SU-DHL-6 (cell line): ENCODE data around the gene GSN.

Source experiments
- H2AFZ ChIP-seq: fragments of 200-600 bp; sonication (generic); 2 replicates; pipeline ENCODE4 v1.6.1; 2014; ENCODE audit warnings: low read depth, mild to moderate bottlenecking, moderate library complexity, mixed read lengths, antibody characterized with exemption, low read length; ENCODE audit not compliant: severe bottlenecking
- H3F3A ChIP-seq: fragments of 200-600 bp; shearing (Covaris generic); 2 replicates; pipeline ENCODE4 v1.6.0; 2016; ENCODE audit warnings: antibody characterized with exemption, mild to moderate bottlenecking; ENCODE audit not compliant: insufficient read depth
- H3K27ac ChIP-seq: fragments of 200-600 bp; sonication (generic); 2 replicates; pipeline ENCODE4 v1.5.1; 2016; ENCODE audit warnings: low read depth, mild to moderate bottlenecking, low read length, moderate library complexity, mixed read lengths
- H3K27me3 ChIP-seq: fragments of 200-600 bp; sonication (generic), shearing (Covaris generic); 2 replicates; pipeline ENCODE4 v1.6.0; 2014; ENCODE audit warnings: mild to moderate bottlenecking, low read length
- H3K36me3 ChIP-seq: fragments of 200-600 bp; sonication (generic); 2 replicates; pipeline ENCODE4 v1.6.1; 2014; ENCODE audit warnings: mild to moderate bottlenecking, low read length, mixed read lengths
- H3K4me2 ChIP-seq: fragments of 300-600, 200-600 bp; shearing (Covaris generic), sonication (generic); 2 replicates; pipeline ENCODE4 v1.6.0; 2014; ENCODE audit warnings: low read length, low read depth, mild to moderate bottlenecking; ENCODE audit not compliant: poor library complexity, severe bottlenecking
- H3K4me3 ChIP-seq: fragments of 200-600 bp; sonication (generic); 2 replicates; pipeline ENCODE4 v1.5.1; 2014; ENCODE audit warnings: antibody characterized with exemption, low read length, mild to moderate bottlenecking, mixed read lengths; ENCODE audit not compliant: insufficient read depth, poor library complexity, severe bottlenecking
- H3K79me2 ChIP-seq: fragments of 200-600 bp; sonication (generic); 2 replicates; pipeline ENCODE4 v1.6.1; 2014; ENCODE audit warnings: mild to moderate bottlenecking, low read length, moderate library complexity; ENCODE audit not compliant: insufficient read depth
- H3K9ac ChIP-seq: fragments of 200-600 bp; sonication (generic); 2 replicates; pipeline ENCODE4 v1.7.0; 2014; ENCODE audit warnings: mild to moderate bottlenecking, low read length
- H3K9me2 ChIP-seq: fragments of 200-600 bp; sonication (generic); replicated peaks from 2 replicates; pipeline ENCODE4 v1.6.1; 2014; ENCODE audit warnings: low read length; ENCODE audit not compliant: insufficient read depth
- H3K9me3 ChIP-seq: fragments of 200-600 bp; sonication (generic); 2 replicates; pipeline ENCODE4 v1.6.1; 2014; ENCODE audit warnings: low read length, mixed read lengths; ENCODE audit not compliant: insufficient read depth
- H4K20me1 ChIP-seq: fragments of 200-600 bp; sonication (generic); 2 replicates; pipeline ENCODE4 v1.6.1; 2014; ENCODE audit warnings: low read depth, mild to moderate bottlenecking, antibody characterized with exemption, low read length, moderate library complexity, mixed read lengths
- EZH2phosphoT487 ChIP-seq: fragments of 200-600 bp; sonication (generic), shearing (Covaris generic); conservative IDR thresholded peaks from 2 replicates; pipeline ENCODE4 v1.6.1; 2018; ENCODE audit warnings: mild to moderate bottlenecking, antibody characterized with exemption, low read length, moderate library complexity, mixed read lengths
- TF ChIP-seq, protein P1 (sequence below): fragments of 200-600 bp; sonication (generic); IDR thresholded peaks from one replicate; pipeline ENCODE4 v1.5.1; 2017; ENCODE audit warnings: antibody characterized with exemption, mild to moderate bottlenecking, low read length, moderate library complexity; ENCODE audit not compliant: insufficient read depth, poor library complexity, severe bottlenecking

GSN gene

DNA sequence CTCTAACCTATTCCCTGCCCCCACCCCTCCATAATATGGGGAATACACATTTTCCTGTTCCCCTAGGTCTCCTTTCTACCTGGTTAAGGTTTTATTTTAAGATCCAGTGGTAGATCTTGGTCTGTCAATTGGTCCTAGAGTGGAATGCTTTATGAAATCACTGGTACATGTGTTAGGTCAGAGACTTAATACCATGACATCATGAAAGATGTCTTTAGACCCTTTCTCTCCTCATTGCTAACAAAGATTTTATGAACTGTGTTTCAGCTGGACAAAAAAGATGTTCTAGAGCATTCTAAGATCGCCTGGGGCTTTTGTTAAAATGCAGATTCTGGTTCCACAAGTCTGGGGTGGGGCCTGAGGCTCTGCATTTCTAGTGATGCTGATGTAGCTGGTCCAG is 9.1 kb downstream of the GSN start:
- H2AFZ ChIP-seq = no peak overlapping the region
- no peaks in the 10 kb centered on the region for H3K27me3 ChIP-seq
- H3K9me2 ChIP-seq = no peaks in the 10 kb centered on the region
- no peak overlapping the region for H3K27ac ChIP-seq
- H3K9me3 ChIP-seq = no peaks in the 10 kb centered on the region
- H4K20me1 ChIP-seq = no peaks in the 10 kb centered on the region
- H3K4me2 ChIP-seq = no peak overlapping the region
- H3K4me3 ChIP-seq = no peak overlapping the region
- H3F3A ChIP-seq = no peaks in the 10 kb centered on the region
- no peak overlapping the region for H3K9ac ChIP-seq
- TF ChIP-seq EZH2phosphoT487 = no peak
- TF ChIP-seq, protein P1, sequence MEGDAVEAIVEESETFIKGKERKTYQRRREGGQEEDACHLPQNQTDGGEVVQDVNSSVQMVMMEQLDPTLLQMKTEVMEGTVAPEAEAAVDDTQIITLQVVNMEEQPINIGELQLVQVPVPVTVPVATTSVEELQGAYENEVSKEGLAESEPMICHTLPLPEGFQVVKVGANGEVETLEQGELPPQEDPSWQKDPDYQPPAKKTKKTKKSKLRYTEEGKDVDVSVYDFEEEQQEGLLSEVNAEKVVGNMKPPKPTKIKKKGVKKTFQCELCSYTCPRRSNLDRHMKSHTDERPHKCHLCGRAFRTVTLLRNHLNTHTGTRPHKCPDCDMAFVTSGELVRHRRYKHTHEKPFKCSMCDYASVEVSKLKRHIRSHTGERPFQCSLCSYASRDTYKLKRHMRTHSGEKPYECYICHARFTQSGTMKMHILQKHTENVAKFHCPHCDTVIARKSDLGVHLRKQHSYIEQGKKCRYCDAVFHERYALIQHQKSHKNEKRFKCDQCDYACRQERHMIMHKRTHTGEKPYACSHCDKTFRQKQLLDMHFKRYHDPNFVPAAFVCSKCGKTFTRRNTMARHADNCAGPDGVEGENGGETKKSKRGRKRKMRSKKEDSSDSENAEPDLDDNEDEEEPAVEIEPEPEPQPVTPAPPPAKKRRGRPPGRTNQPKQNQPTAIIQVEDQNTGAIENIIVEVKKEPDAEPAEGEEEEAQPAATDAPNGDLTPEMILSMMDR = no peak
- H3K36me3 ChIP-seq = no peaks in the 10 kb centered on the region
- no peaks in the 10 kb centered on the region for H3K79me2 ChIP-seq

GRCh38 chr9:121277518-121278295 is 9.7 kb downstream of the GSN start:
- Histone ChIP-seq H3K9ac (no peak overlapping the region), H3K9me3 (no peaks in the 10 kb centered on the region), H2AFZ (no peak overlapping the region), H3K9me2 (no peaks in the 10 kb centered on the region), H3K79me2 (no peaks in the 10 kb centered on the region), H4K20me1 (no peaks in the 10 kb centered on the region), H3K4me2 (no peak overlapping the region), H3F3A (no peaks in the 10 kb centered on the region), H3K36me3 (no peaks in the 10 kb centered on the region), H3K27ac (no peak overlapping the region), H3K4me3 (no peak overlapping the region), H3K27me3 (no peaks in the 10 kb centered on the region)
- TF ChIP-seq, protein P1 = no peak
- TF ChIP-seq EZH2phosphoT487 = no peak

- Histone ChIP-seq H4K20me1 (no peaks in the 10 kb centered on the region), H3K9ac (no peak overlapping the region), H3F3A (no peaks in the 10 kb centered on the region), H3K36me3 (no peaks in the 10 kb centered on the region), H3K27me3 (no peaks in the 10 kb centered on the region), H3K4me2 (no peak overlapping the region), H3K9me3 (no peaks in the 10 kb centered on the region), H3K79me2 (no peaks in the 10 kb centered on the region), H2AFZ (no peak overlapping the region), H3K9me2 (no peaks in the 10 kb centered on the region), H3K27ac (no peak overlapping the region), H3K4me3 (no peak overlapping the region)
- TF ChIP-seq, protein P1 = peak; percentile 53
- TF ChIP-seq EZH2phosphoT487 = no peak
Measured at GRCh38 chr9:121278477-121279261, 10.7 kb downstream of the GSN start.
